Psoas muscle (tissue), 8 donors: Measurements from ENCODE around the gene LRP1B. TPM values are rescaled to one million over a fixed set of nuclear protein-coding genes. Genes with fewer than 3 reads are reported as not detected.
"Not testable (repeated sequence)": the region's sequence is repeated elsewhere in the genome, so short reads cannot be mapped to it uniquely, and the experiment has no call there.

Source experiments
- ATAC-seq, 4 donors: fragments of 200-7000 bp; cut with Tn5 transposase; one replicate each; pipeline ENCODE4 v1.9.1; 2020; ENCODE audit warnings: moderate library complexity in 3 of 4, mild to moderate bottlenecking in 2 of 4
- DNase-seq, 2 donors: peaks; one replicate each; pipeline ENCODE4 v3.0.0-alpha.2; 2020
- H3K27ac ChIP-seq: fragments of 200-600 bp; one replicate; pipeline ENCODE4 v1.8.0; 2022
- H3K27me3 ChIP-seq, 3 donors: fragments of 200-600 bp in 1 of 3; one replicate each; pipeline versions ENCODE4 v1.6.1 to v1.8.0; 2013 to 2022; ENCODE audit warnings: low read length in 2 of 3, mild to moderate bottlenecking in 2 of 3, moderate library complexity in 1 of 3; ENCODE audit not compliant: insufficient read depth in 3 of 3
- H3K36me3 ChIP-seq, 2 donors: fragments of 200-600 bp in 1 of 2; one replicate each; pipeline versions ENCODE4 v1.6.1 to v1.8.0; 2013 to 2022; ENCODE audit warnings: low read depth in 1 of 2, mild to moderate bottlenecking in 1 of 2, moderate library complexity in 1 of 2; ENCODE audit not compliant: insufficient read depth in 1 of 2
- H3K4me1 ChIP-seq: fragments of 200-600 bp; one replicate; pipeline ENCODE4 v1.8.0; 2022
- H3K4me3 ChIP-seq: fragments of 200-600 bp; one replicate; pipeline ENCODE4 v1.8.0; 2022; ENCODE audit warnings: mild to moderate bottlenecking
- H3K9me3 ChIP-seq: fragments of 200-600 bp; one replicate; pipeline ENCODE4 v1.8.0; 2022
- WGBS, 3 donors: extraction: QIAGEN DNeasy Blood & Tissue Kit; methylation state at CpG; one replicate each; pipeline versions ENCODE4 v1.1.6 to v1.1.7; 2013; 5-methylcytosine and 5-hydroxymethylcytosine counted together
- intact Hi-C, 2 donors: fragments of 100-400 bp; cut with DNase I; formaldehyde crosslinking; loops; one replicate each; pipeline versions ENCODE4 v1.11.0 to v1.14.2; 2022
- polyA plus RNA-seq, 3 donors: library from polyadenylated mRNA; stranded (reverse); fragments of 200-250 nt; gene quantifications; one replicate each; pipeline ENCODE4 v1.2.3, GENCODE V29; 2013
- total RNA-seq, 4 donors: library from RNA; stranded (reverse); fragmentation: NEBNext Ultra II Directional in 2 of 4; extraction: Animal tissue kit (Norgen Biotek cat#: 25700) in 2 of 4; gene quantifications; one replicate each; pipeline versions ENCODE4 v1.2.1 to v1.2.4, GENCODE V29; 2021 to 2023
- TF ChIP-seq, protein P1 (sequence below): fragments of 200-600 bp; IDR thresholded peaks from one replicate; pipeline ENCODE4 v1.8.0; 2022; ENCODE audit warnings: antibody characterized with exemption
- donor health status: healthy with polysubstance abuse.
- donor health status: DM: no; HTN: no; CAD: no; lungs with moderate emphysema.
- donor health status: Bipolar disorder and iron deficiency.
- donor health status: healthy.
- donor health status: DM: yes; HTN: yes; CAD: no.
- donor health status: DM: no; HTN: no; CAD: no.
- donor health status: DM: no; HTN: no; CAD: no.
- donor health status: DM: yes; HTN: yes; CAD: no.

The LRP1B gene
- total and polyA plus RNA-seq, 7 donors, result 0.33 to 3.3 (median 0.95) TPM

DNA sequence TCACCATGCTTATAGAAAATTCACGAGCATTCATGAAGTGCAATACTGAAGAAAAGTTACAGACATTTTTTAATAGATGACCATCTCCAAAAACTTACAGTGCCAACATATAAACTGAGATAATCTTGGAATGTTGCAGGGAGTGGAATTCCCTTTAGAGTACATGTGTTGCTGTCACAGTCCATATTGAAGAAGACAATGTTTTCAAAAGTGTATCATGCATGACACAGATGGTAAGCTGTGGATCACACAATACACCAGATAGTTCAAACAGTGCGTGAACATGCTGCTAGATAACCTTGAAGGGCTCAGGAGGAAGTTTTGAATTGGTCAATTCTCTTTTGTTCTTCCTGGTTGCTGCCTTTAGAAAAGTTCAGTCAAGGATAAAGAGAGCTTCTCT is 1706.3 kb downstream of the LRP1B start:
- intact Hi-C loops, result no loop called here
- Histone ChIP-seq H3K4me3 (no peak overlapping the region), H3K27ac (no peak overlapping the region), H3K4me1 (no peaks in the 10 kb centered on the region), H3K27me3 (no peaks in the 10 kb centered on the region), H3K36me3 (no peaks in the 10 kb centered on the region), H3K9me3 (no peaks in the 10 kb centered on the region)
- WGBS, 3 donors, result 35 to 58% (median 55%) methylated on average over 2 of the region's 2 CpGs
- no peak for ATAC-seq
- TF ChIP-seq, protein P1, sequence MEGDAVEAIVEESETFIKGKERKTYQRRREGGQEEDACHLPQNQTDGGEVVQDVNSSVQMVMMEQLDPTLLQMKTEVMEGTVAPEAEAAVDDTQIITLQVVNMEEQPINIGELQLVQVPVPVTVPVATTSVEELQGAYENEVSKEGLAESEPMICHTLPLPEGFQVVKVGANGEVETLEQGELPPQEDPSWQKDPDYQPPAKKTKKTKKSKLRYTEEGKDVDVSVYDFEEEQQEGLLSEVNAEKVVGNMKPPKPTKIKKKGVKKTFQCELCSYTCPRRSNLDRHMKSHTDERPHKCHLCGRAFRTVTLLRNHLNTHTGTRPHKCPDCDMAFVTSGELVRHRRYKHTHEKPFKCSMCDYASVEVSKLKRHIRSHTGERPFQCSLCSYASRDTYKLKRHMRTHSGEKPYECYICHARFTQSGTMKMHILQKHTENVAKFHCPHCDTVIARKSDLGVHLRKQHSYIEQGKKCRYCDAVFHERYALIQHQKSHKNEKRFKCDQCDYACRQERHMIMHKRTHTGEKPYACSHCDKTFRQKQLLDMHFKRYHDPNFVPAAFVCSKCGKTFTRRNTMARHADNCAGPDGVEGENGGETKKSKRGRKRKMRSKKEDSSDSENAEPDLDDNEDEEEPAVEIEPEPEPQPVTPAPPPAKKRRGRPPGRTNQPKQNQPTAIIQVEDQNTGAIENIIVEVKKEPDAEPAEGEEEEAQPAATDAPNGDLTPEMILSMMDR, result no peak
- no peak for DNase-seq

DNA sequence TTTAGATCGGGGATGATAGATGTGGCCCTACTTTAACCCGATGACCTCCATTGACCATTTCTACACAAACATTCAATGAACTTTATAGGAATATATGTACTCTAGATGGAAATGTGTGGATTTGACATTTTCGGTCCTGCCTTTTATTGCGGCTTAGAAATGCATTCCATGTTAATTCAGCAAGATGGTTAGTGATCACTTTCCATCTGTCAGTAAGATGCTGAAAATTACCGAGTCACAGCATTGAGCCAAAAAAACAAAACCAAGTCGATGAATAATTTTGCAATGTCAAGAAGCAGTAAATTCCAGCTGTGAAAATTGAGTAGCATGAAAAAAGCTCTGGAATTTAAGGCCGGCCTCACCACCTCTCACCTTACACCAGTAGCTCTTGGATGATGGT is 1708.1 kb downstream of the LRP1B start:
- H3K27me3 ChIP-seq, result no peaks in the 10 kb centered on the region
- ATAC-seq (no peak), DNase-seq (no peak)
- H3K4me3 ChIP-seq, result no peak overlapping the region
- H3K27ac ChIP-seq, result no peak overlapping the region
- 28 to 39% (median 28%) methylated on average over 7 of the region's 7 CpGs for WGBS, 3 donors
- H3K4me1 ChIP-seq, result no peaks in the 10 kb centered on the region
- H3K9me3 ChIP-seq, result no peaks in the 10 kb centered on the region
- H3K36me3 ChIP-seq, result no peaks in the 10 kb centered on the region
- intact Hi-C loops, result no loop called here
- TF ChIP-seq, protein P1, result no peak

DNA sequence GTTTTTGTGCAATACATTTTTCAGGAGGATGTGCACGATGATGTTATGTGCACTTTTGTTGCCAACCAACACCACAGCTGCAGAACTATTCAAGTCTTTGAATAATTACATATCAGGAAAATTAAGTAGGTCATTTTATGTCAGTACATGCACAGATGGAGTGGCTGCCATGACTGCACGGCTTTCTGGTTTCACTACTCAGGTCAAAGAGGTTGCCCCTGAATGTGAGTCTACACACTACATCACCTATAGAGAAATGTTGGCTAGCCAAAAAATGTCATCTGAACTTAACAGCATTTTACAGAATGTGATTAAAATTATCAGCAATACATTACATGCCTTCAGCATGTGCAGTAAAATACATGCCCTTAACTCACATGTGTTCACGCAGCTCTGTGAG is 1713.3 kb downstream of the LRP1B start:
- ATAC-seq, result no peak
- intact Hi-C loops, result no loop called here
- WGBS, 3 donors, result 48 to 59% (median 48%) methylated on average over 3 of the region's 3 CpGs

DNA sequence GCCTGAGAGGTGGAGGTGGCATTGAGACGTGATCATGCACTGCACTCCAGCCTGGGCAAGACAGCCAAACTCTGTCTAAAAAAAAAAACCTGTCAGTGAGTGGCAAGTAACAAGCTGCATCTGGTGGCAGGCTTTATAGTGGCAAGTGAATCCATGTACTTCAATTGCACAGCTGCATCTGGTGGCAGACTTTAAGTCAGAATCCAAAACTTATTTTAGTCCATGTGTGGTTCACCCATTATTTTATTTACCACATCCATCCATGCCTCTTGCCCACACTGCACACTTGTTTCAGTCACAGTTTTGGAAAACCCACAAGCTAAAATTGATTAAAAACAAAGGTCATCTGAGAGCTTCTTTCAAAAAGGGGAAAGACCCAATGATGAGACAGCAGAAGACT is 1714.2 kb downstream of the LRP1B start:
- TF ChIP-seq, protein P1, result no peak
- DNase-seq, result no peak
- Histone ChIP-seq H3K27ac (no peak overlapping the region), H3K36me3 (no peaks in the 10 kb centered on the region), H3K9me3 (no peaks in the 10 kb centered on the region), H3K4me1 (no peaks in the 10 kb centered on the region), H3K4me3 (no peak overlapping the region), H3K27me3 (no peaks in the 10 kb centered on the region)
- ATAC-seq, result no peak
- intact Hi-C loops, result no loop called here
- 23 to 67% (median 50%) methylated on average over 1 of the region's 1 CpG for WGBS, 3 donors

More for the DNA sequence above, 1713.3 kb downstream of the LRP1B start:
- H3K27ac ChIP-seq, result no peak overlapping the region
- no peaks in the 10 kb centered on the region for H3K27me3 ChIP-seq
- no peak overlapping the region for H3K4me3 ChIP-seq
- TF ChIP-seq, protein P1, result no peak
- DNase-seq, result no peak
- no peaks in the 10 kb centered on the region for H3K36me3 ChIP-seq
- H3K4me1 ChIP-seq, result no peaks in the 10 kb centered on the region
- H3K9me3 ChIP-seq, result no peaks in the 10 kb centered on the region

DNA sequence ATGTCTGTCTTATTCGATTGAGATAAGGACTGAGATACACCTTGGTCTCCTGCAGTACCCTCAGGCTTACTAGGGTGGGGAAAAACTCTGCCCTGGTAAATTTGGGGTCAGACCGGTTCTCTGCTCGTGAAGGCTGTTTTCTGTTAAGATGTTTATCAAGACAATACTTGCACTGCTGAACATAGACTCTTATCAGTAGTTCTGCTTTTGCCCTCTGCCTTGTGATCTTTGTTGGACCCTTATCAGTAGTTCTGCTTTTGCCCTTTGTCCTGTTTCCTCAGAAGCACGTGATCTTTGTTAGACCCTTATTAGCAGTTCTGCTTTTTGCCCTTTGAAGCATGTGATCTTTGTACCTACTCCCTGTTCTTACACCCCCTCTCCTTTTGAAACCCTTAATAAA is 1715.8 kb downstream of the LRP1B start:
- H3K9me3 ChIP-seq, H3K36me3 ChIP-seq, H3K27me3 ChIP-seq, ATAC-seq, H3K27ac ChIP-seq, DNase-seq, H3K4me1 ChIP-seq, intact Hi-C loops, H3K4me3 ChIP-seq: not testable (repeated sequence)
- WGBS, 3 donors, result 75 to 87% (median 81%) methylated on average over 4 of the region's 4 CpGs
